ENCODE results near the gene NTSR2.

The NTSR2 gene

GRCh38 chr2:11659115-11659475, 10.9 kb downstream of the NTSR2 start:
- Mint-ChIP-seq H3K4me1 (ENCODE audit: low read depth) (no peaks in the 10 kb centered on the region), H3K27ac (no peak overlapping the region), H3K27me3 (peaks cover 46% of the 10 kb centered on the region), H3K36me3 (ENCODE audit: low read depth) (peaks cover 3% of the 10 kb centered on the region), H3K9me3 (peaks cover 14% of the 10 kb centered on the region), H3K4me3 (no peak overlapping the region)
- DNase-seq: no peak

DNA sequence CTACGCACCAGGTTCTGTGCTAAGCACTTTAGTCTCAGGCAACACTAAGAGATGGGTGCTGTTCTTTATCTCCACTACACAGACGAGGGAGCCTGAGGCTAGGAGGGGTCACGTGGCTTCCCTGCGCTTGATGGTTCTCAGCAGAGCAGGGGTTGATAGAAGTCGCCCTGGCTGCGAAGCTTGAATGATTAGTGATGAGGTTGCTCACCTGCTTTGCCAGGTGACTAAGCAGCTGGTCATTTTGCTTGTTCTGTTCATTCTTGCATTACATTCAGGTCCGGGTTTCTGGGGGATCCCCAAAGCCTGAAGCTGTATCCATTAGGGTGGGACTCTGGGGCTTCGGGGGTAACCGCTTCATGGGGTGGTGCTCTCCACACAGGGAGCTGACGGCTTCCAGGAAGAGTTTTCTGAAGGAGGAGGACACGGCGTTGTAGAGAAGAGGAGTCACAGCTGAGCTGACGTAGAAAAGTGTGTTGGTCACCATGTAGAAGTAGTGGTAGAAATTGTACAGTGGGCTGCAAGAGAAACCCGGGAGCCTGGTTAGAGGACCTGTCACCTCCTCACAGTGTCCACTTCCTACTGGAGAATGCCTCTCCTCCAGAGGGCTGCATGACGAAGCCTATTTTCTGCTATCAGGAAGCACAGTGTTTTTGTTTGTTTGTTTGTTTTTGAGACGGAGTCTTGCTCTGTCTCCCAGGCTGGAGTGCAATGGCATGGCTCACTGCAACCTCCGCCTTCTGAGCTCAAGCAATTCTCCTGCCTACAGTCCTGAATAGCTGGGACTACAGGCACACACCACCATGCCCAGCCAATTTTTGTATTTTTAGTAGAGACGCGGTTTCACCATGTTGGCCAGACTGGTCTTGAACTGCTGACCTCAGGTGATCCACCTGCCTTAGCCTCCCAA, 11.5 kb downstream of the NTSR2 start:
- H3K27me3 Mint-ChIP-seq: peaks cover 43% of the 10 kb centered on the region
- DNase-seq: no peak

DNA sequence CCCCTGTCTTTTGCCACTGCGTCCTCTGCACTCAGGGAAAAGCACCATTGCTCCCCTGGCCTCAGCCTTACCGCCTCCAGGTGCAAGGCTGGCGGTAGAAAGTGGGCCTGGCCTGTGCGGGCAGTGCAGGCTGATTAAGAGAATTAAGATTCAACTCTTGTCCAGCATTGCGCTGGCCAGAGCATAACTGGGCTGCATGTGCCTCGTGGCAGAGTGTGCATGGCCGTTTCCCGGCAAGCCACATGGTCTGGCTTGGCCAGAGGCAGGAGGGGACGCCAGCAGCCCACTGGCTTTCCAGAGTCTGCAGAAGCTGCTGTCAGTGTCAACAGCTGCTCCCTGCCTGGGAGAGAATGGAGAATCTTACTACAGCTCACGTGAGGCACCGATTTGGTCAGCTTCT, 12.3 kb downstream of the NTSR2 start:
- no peak overlapping the region for H3K27ac Mint-ChIP-seq
- peaks cover 2% of the 10 kb centered on the region for H3K4me1 Mint-ChIP-seq (ENCODE audit: low read depth)
- H3K27me3 Mint-ChIP-seq: peaks cover 37% of the 10 kb centered on the region
- peaks cover 3% of the 10 kb centered on the region for H3K36me3 Mint-ChIP-seq (ENCODE audit: low read depth)
- H3K9me3 Mint-ChIP-seq: peaks cover 3% of the 10 kb centered on the region
- DNase-seq: no peak
- H3K4me3 Mint-ChIP-seq: no peak overlapping the region

More for the DNA sequence above, 11.5 kb downstream of the NTSR2 start:
- no peak overlapping the region for H3K4me3 Mint-ChIP-seq
- H3K4me1 Mint-ChIP-seq (ENCODE audit: low read depth): no peaks in the 10 kb centered on the region
- peaks cover 3% of the 10 kb centered on the region for H3K36me3 Mint-ChIP-seq (ENCODE audit: low read depth)
- H3K9me3 Mint-ChIP-seq: peaks cover 11% of the 10 kb centered on the region
- no peak overlapping the region for H3K27ac Mint-ChIP-seq

DNA sequence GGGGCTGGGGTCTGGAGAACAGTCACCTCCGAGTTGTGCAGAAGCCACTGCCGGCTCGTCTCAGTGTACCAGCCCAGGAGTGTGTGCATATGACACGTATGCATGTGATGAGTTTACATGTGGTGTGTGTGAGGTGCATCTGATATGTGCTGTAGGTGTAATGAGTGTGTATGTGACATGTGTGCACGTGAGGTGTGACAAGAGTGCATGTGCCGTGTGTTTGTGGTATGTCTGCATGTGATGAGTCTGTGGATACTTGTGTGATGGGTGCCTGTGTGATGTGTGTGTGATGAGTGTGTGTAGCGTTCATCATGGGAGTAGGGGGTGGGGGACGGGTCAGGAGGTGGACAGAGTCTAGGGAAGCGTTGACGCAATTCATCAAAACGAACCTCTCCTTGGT, 12.8 kb downstream of the NTSR2 start:
- Mint-ChIP-seq H3K27ac (no peak overlapping the region), H3K9me3 (peaks cover 2% of the 10 kb centered on the region), H3K27me3 (peaks cover 36% of the 10 kb centered on the region), H3K4me3 (no peak overlapping the region), H3K4me1 (ENCODE audit: low read depth) (peaks cover 5% of the 10 kb centered on the region), H3K36me3 (ENCODE audit: low read depth) (peaks cover 3% of the 10 kb centered on the region)
- DNase-seq: no peak

- DNase-seq: no peak
- H3K4me1 Mint-ChIP-seq (ENCODE audit: low read depth): peaks cover 8% of the 10 kb centered on the region
- H3K4me3 Mint-ChIP-seq: no peak overlapping the region
- H3K36me3 Mint-ChIP-seq (ENCODE audit: low read depth): no peaks in the 10 kb centered on the region
- no peaks in the 10 kb centered on the region for H3K9me3 Mint-ChIP-seq
- H3K27me3 Mint-ChIP-seq: peaks cover 32% of the 10 kb centered on the region
- H3K27ac Mint-ChIP-seq: no peak overlapping the region
These were observed 13.3 kb downstream of the NTSR2 start for GRCh38 chr2:11656671-11657101.

- H3K4me1 Mint-ChIP-seq (ENCODE audit: low read depth): peaks cover 8% of the 10 kb centered on the region
- no peak overlapping the region for H3K4me3 Mint-ChIP-seq
- no peak for DNase-seq
- no peak overlapping the region for H3K27ac Mint-ChIP-seq
- no peaks in the 10 kb centered on the region for H3K36me3 Mint-ChIP-seq (ENCODE audit: low read depth)
- peaks cover 29% of the 10 kb centered on the region for H3K27me3 Mint-ChIP-seq
- no peaks in the 10 kb centered on the region for H3K9me3 Mint-ChIP-seq
These were observed 13.7 kb downstream of the NTSR2 start for GRCh38 chr2:11656252-11656651.

GRCh38 chr2:11655495-11655894, 14.5 kb downstream of the NTSR2 start:
- no peaks in the 10 kb centered on the region for H3K36me3 Mint-ChIP-seq (ENCODE audit: low read depth)
- H3K27ac Mint-ChIP-seq: no peak overlapping the region
- no peaks in the 10 kb centered on the region for H3K9me3 Mint-ChIP-seq
- H3K4me1 Mint-ChIP-seq (ENCODE audit: low read depth): peaks cover 8% of the 10 kb centered on the region
- H3K27me3 Mint-ChIP-seq: peaks cover 28% of the 10 kb centered on the region
- H3K4me3 Mint-ChIP-seq: no peak overlapping the region
- no peak for DNase-seq

- H3K9me3 Mint-ChIP-seq: no peaks in the 10 kb centered on the region
- peaks cover 8% of the 10 kb centered on the region for H3K4me1 Mint-ChIP-seq (ENCODE audit: low read depth)
- peaks cover 12% of the 10 kb centered on the region for H3K27me3 Mint-ChIP-seq
- no peaks in the 10 kb centered on the region for H3K36me3 Mint-ChIP-seq (ENCODE audit: low read depth)
- H3K4me3 Mint-ChIP-seq: no peak overlapping the region
- no peak overlapping the region for H3K27ac Mint-ChIP-seq
- DNase-seq: no peak
These were observed 17.4 kb downstream of the NTSR2 start for GRCh38 chr2:11652553-11652952.

GRCh38 chr2:11651856-11652548, 18.0 kb downstream of the NTSR2 start:
- no peak for DNase-seq
- Mint-ChIP-seq H3K9me3 (no peaks in the 10 kb centered on the region), H3K27me3 (peaks cover 8% of the 10 kb centered on the region)

GRCh38 chr2:11649093-11649492, 20.9 kb downstream of the NTSR2 start:
- no peak for DNase-seq
- no peak overlapping the region for H3K27ac Mint-ChIP-seq
- H3K36me3 Mint-ChIP-seq (ENCODE audit: low read depth): no peaks in the 10 kb centered on the region
- no peaks in the 10 kb centered on the region for H3K9me3 Mint-ChIP-seq
- no peak overlapping the region for H3K4me3 Mint-ChIP-seq
- peaks cover 11% of the 10 kb centered on the region for H3K27me3 Mint-ChIP-seq
- peaks cover 8% of the 10 kb centered on the region for H3K4me1 Mint-ChIP-seq (ENCODE audit: low read depth)

More at GRCh38 chr2:11651856-11652548, 18.0 kb downstream of the NTSR2 start:
- H3K36me3 Mint-ChIP-seq (ENCODE audit: low read depth): no peaks in the 10 kb centered on the region
- no peak overlapping the region for H3K27ac Mint-ChIP-seq
- peaks cover 8% of the 10 kb centered on the region for H3K4me1 Mint-ChIP-seq (ENCODE audit: low read depth)
- no peak overlapping the region for H3K4me3 Mint-ChIP-seq

- H3K36me3 Mint-ChIP-seq (ENCODE audit: low read depth): no peaks in the 10 kb centered on the region
- H3K9me3 Mint-ChIP-seq: no peaks in the 10 kb centered on the region
- H3K27me3 Mint-ChIP-seq: peaks cover 11% of the 10 kb centered on the region
- H3K4me3 Mint-ChIP-seq: no peak overlapping the region
- H3K4me1 Mint-ChIP-seq (ENCODE audit: low read depth): peaks cover 8% of the 10 kb centered on the region
- DNase-seq: no peak
- H3K27ac Mint-ChIP-seq: no peak overlapping the region
These were observed 22.0 kb downstream of the NTSR2 start for GRCh38 chr2:11647834-11648600.

- H3K27me3 Mint-ChIP-seq: peaks cover 11% of the 10 kb centered on the region
- H3K4me1 Mint-ChIP-seq (ENCODE audit: low read depth): no peaks in the 10 kb centered on the region
- no peaks in the 10 kb centered on the region for H3K9me3 Mint-ChIP-seq
- DNase-seq: no peak
- no peak overlapping the region for H3K4me3 Mint-ChIP-seq
- H3K27ac Mint-ChIP-seq: no peak overlapping the region
- H3K36me3 Mint-ChIP-seq (ENCODE audit: low read depth): no peaks in the 10 kb centered on the region
These were observed 23.5 kb downstream of the NTSR2 start for GRCh38 chr2:11646530-11646929.

GRCh38 chr2:11644293-11644692, 25.7 kb downstream of the NTSR2 start:
- H3K4me3 Mint-ChIP-seq: no peak overlapping the region
- DNase-seq: no peak
- no peaks in the 10 kb centered on the region for H3K9me3 Mint-ChIP-seq
- H3K4me1 Mint-ChIP-seq (ENCODE audit: low read depth): no peaks in the 10 kb centered on the region
- no peaks in the 10 kb centered on the region for H3K36me3 Mint-ChIP-seq (ENCODE audit: low read depth)
- H3K27ac Mint-ChIP-seq: no peak overlapping the region
- H3K27me3 Mint-ChIP-seq: peaks cover 15% of the 10 kb centered on the region

DNA sequence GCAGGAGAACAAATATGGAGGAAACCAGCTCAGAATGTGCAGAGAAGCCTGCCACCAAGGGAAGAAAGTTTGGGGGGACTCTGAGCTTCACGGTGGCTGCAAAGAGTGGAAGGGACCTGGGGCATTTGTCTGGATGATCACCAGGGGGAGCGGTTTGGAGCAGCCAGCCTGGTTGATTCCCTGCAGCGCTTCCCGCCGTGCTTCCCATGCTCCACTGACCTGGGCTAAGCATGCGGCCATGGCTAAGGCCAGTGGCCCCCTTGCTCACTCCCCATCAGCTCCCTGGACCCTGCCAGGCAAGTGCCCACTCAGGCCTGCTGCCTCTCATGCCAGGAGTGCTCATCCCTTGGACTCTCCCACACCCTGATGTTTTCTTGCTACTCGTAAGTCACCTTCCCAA, 27.0 kb downstream of the NTSR2 start:
- no peak for DNase-seq
- peaks cover 10% of the 10 kb centered on the region for H3K27me3 Mint-ChIP-seq
- no peak overlapping the region for H3K27ac Mint-ChIP-seq
- no peaks in the 10 kb centered on the region for H3K36me3 Mint-ChIP-seq (ENCODE audit: low read depth)
- H3K4me1 Mint-ChIP-seq (ENCODE audit: low read depth): no peaks in the 10 kb centered on the region
- no peak overlapping the region for H3K4me3 Mint-ChIP-seq
- no peaks in the 10 kb centered on the region for H3K9me3 Mint-ChIP-seq
